HepG2 (cell line): ENCODE data around the gene GRM4. TPM values are rescaled to one million over a fixed set of nuclear protein-coding genes. Genes with fewer than 3 reads are reported as not detected.

ENCODE experiments used
- ARNTL ChIP-seq: sonication (generic); formaldehyde crosslinking; IDR thresholded peaks from 2 replicates; pipeline ENCODE4 v1.4.0; 2020; ENCODE audit warnings: mild to moderate bottlenecking, missing genetic modification reagents
- GABPA ChIP-seq, 2 experiments: IDR thresholded peaks; 2 replicates each; pipeline ENCODE4 v1.6.1; 2011 to 2016; ENCODE audit warnings: low read depth in 2 of 2, low read length in 1 of 2, missing biosample characterization in 1 of 2, missing genetic modification characterization in 1 of 2
- GABPB1 ChIP-seq: IDR thresholded peaks from 2 replicates; pipeline ENCODE4 v1.6.1; 2016; ENCODE audit warnings: mild to moderate bottlenecking, missing genetic modification reagents, moderate library complexity, missing compliant biosample characterization
- GPBP1L1 ChIP-seq: sonication (generic); formaldehyde crosslinking; IDR thresholded peaks from 2 replicates; pipeline ENCODE4 v1.5.0; 2020; ENCODE audit warnings: mild to moderate bottlenecking, missing genetic modification reagents
- GTF2F1 ChIP-seq: fragments of 150-350 bp; IDR thresholded peaks from 2 replicates; pipeline ENCODE4 v1.6.1; 2014; ENCODE audit warnings: low read length
- HNRNPUL1 ChIP-seq: fragments of 200-400 bp; formaldehyde crosslinking; IDR thresholded peaks from 2 replicates; pipeline ENCODE4 v1.6.1; 2017; ENCODE audit warnings: low read depth, mild to moderate bottlenecking, low read length, moderate library complexity
- MATR3 ChIP-seq: sonication (generic); formaldehyde crosslinking; IDR thresholded peaks from 2 replicates; pipeline ENCODE4 v1.4.0; 2020; ENCODE audit warnings: missing genetic modification reagents
- NKX3-1 ChIP-seq: sonication (generic); formaldehyde crosslinking; IDR thresholded peaks from 2 replicates; pipeline ENCODE4 v1.5.0; 2020; ENCODE audit warnings: missing genetic modification reagents
- NR2F2 ChIP-seq: IDR thresholded peaks from 2 replicates; pipeline ENCODE4 v1.6.1; 2012; ENCODE audit warnings: low read depth, inconsistent platforms, borderline replicate concordance
- POLR2AphosphoS5 ChIP-seq: IDR thresholded peaks from 2 replicates; pipeline ENCODE4 v1.6.1; 2012; ENCODE audit warnings: low read depth, low read length
- SAP130 ChIP-seq: IDR thresholded peaks from 2 replicates; pipeline ENCODE4 v1.6.1; 2016; ENCODE audit warnings: low read depth
- ZNF251 ChIP-seq: sonication (generic); formaldehyde crosslinking; IDR thresholded peaks from 2 replicates; pipeline ENCODE4 v1.9.0; 2021; ENCODE audit warnings: mild to moderate bottlenecking, missing genetic modification reagents
- ZNF619 ChIP-seq: sonication (generic); formaldehyde crosslinking; IDR thresholded peaks from 2 replicates; pipeline ENCODE4 v1.4.0; 2020; ENCODE audit warnings: mild to moderate bottlenecking, missing genetic modification reagents
- ZSCAN25 ChIP-seq: sonication (generic); formaldehyde crosslinking; IDR thresholded peaks from 2 replicates; pipeline ENCODE4 v1.8.0; 2022; ENCODE audit warnings: mild to moderate bottlenecking, missing genetic modification reagents
- polyA plus RNA-seq, 8 experiments: library from polyadenylated mRNA; depleted of rRNA in 3 of 8; stranded (reverse) in 7 of 8; unstranded in 1 of 8; fragments of >200 nt; fragmentation: Illumina TruSeq in 4 of 8; extraction: Trizol in 4 of 8; gene quantifications; 2 replicates each; pipeline versions ENCODE4 v1.2.1 to v1.2.3, GENCODE V29; 2011 to 2016; ENCODE audit warnings: low read depth in 4 of 8, missing spikeins in 1 of 8, mixed read lengths in 1 of 8; ENCODE audit not compliant: insufficient read depth in 1 of 8
- total RNA-seq, 5 experiments: library from RNA; depleted of rRNA; stranded (reverse); fragments of >200 nt; fragmentation: Illumina TruSeq; extraction: Trizol; gene quantifications; 2 replicates each; pipeline ENCODE4 v1.2.3, GENCODE V29; 2016; ENCODE audit warnings: low read depth in 1 of 5
- TF ChIP-seq, protein P1 (sequence below): sonication (generic); formaldehyde crosslinking; IDR thresholded peaks from 2 replicates; pipeline ENCODE4 v1.5.0; 2020; ENCODE audit warnings: mild to moderate bottlenecking, missing genetic modification reagents, borderline replicate concordance
- TF ChIP-seq, protein P2 (sequence below): sonication (generic); formaldehyde crosslinking; IDR thresholded peaks from 2 replicates; pipeline ENCODE4 v1.5.1; 2020; ENCODE audit warnings: mild to moderate bottlenecking, missing genetic modification reagents, borderline replicate concordance

Gene GRM4
- total and polyA plus RNA-seq, 2 of the 13 experiments (the other 11 are each of a cell fraction or from before 2014, with no cell fraction given): not detected

GRCh38 chr6:33983109-33983716 is 162.7 kb downstream of the GRM4 start (continued):
- TF ChIP-seq, protein P1, sequence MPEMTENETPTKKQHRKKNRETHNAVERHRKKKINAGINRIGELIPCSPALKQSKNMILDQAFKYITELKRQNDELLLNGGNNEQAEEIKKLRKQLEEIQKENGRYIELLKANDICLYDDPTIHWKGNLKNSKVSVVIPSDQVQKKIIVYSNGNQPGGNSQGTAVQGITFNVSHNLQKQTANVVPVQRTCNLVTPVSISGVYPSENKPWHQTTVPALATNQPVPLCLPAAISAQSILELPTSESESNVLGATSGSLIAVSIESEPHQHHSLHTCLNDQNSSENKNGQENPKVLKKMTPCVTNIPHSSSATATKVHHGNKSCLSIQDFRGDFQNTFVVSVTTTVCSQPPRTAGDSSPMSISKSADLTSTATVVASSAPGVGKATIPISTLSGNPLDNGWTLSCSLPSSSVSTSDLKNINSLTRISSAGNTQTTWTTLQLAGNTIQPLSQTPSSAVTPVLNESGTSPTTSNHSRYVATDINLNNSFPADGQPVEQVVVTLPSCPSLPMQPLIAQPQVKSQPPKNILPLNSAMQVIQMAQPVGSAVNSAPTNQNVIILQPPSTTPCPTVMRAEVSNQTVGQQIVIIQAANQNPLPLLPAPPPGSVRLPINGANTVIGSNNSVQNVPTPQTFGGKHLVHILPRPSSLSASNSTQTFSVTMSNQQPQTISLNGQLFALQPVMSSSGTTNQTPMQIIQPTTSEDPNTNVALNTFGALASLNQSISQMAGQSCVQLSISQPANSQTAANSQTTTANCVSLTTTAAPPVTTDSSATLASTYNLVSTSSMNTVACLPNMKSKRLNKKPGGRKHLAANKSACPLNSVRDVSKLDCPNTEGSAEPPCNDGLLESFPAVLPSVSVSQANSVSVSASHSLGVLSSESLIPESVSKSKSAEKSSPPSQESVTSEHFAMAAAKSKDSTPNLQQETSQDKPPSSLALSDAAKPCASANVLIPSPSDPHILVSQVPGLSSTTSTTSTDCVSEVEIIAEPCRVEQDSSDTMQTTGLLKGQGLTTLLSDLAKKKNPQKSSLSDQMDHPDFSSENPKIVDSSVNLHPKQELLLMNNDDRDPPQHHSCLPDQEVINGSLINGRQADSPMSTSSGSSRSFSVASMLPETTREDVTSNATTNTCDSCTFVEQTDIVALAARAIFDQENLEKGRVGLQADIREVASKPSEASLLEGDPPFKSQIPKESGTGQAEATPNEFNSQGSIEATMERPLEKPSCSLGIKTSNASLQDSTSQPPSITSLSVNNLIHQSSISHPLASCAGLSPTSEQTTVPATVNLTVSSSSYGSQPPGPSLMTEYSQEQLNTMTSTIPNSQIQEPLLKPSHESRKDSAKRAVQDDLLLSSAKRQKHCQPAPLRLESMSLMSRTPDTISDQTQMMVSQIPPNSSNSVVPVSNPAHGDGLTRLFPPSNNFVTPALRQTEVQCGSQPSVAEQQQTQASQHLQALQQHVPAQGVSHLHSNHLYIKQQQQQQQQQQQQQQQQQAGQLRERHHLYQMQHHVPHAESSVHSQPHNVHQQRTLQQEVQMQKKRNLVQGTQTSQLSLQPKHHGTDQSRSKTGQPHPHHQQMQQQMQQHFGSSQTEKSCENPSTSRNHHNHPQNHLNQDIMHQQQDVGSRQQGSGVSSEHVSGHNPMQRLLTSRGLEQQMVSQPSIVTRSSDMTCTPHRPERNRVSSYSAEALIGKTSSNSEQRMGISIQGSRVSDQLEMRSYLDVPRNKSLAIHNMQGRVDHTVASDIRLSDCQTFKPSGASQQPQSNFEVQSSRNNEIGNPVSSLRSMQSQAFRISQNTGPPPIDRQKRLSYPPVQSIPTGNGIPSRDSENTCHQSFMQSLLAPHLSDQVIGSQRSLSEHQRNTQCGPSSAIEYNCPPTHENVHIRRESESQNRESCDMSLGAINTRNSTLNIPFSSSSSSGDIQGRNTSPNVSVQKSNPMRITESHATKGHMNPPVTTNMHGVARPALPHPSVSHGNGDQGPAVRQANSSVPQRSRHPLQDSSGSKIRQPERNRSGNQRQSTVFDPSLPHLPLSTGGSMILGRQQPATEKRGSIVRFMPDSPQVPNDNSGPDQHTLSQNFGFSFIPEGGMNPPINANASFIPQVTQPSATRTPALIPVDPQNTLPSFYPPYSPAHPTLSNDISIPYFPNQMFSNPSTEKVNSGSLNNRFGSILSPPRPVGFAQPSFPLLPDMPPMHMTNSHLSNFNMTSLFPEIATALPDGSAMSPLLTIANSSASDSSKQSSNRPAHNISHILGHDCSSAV (CRISPR knock-in tag): no peak
- TF ChIP-seq, protein P2, sequence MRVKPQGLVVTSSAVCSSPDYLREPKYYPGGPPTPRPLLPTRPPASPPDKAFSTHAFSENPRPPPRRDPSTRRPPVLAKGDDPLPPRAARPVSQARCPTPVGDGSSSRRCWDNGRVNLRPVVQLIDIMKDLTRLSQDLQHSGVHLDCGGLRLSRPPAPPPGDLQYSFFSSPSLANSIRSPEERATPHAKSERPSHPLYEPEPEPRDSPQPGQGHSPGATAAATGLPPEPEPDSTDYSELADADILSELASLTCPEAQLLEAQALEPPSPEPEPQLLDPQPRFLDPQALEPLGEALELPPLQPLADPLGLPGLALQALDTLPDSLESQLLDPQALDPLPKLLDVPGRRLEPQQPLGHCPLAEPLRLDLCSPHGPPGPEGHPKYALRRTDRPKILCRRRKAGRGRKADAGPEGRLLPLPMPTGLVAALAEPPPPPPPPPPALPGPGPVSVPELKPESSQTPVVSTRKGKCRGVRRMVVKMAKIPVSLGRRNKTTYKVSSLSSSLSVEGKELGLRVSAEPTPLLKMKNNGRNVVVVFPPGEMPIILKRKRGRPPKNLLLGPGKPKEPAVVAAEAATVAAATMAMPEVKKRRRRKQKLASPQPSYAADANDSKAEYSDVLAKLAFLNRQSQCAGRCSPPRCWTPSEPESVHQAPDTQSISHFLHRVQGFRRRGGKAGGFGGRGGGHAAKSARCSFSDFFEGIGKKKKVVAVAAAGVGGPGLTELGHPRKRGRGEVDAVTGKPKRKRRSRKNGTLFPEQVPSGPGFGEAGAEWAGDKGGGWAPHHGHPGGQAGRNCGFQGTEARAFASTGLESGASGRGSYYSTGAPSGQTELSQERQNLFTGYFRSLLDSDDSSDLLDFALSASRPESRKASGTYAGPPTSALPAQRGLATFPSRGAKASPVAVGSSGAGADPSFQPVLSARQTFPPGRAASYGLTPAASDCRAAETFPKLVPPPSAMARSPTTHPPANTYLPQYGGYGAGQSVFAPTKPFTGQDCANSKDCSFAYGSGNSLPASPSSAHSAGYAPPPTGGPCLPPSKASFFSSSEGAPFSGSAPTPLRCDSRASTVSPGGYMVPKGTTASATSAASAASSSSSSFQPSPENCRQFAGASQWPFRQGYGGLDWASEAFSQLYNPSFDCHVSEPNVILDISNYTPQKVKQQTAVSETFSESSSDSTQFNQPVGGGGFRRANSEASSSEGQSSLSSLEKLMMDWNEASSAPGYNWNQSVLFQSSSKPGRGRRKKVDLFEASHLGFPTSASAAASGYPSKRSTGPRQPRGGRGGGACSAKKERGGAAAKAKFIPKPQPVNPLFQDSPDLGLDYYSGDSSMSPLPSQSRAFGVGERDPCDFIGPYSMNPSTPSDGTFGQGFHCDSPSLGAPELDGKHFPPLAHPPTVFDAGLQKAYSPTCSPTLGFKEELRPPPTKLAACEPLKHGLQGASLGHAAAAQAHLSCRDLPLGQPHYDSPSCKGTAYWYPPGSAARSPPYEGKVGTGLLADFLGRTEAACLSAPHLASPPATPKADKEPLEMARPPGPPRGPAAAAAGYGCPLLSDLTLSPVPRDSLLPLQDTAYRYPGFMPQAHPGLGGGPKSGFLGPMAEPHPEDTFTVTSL (CRISPR knock-in tag): no peak
- TF ChIP-seq ZSCAN25 (CRISPR knock-in tag) (no peak), ZNF619 (no peak), MATR3 (CRISPR knock-in tag) (no peak), NR2F2 (no peak), ARNTL (CRISPR knock-in tag) (no peak), GPBP1L1 (CRISPR knock-in tag) (no peak), GTF2F1 (no peak), GABPB1 (CRISPR knock-in tag) (peak; percentile 81), GABPA (IDR thresholded peaks at IDR 0.05; ENCODE audit: low read depth, low read length) (peak; percentile 40), GABPA (CRISPR knock-in tag; IDR thresholded peaks at IDR 0.05; ENCODE audit: low read depth) (peak; percentile 92), ZNF251 (CRISPR knock-in tag) (no peak), HNRNPUL1 (no peak), NKX3-1 (CRISPR knock-in tag) (no peak), POLR2AphosphoS5 (no peak), SAP130 (CRISPR knock-in tag) (peak; percentile 46; the same call in 1 of the 2 replicates)
